HepG2 (cell line): ENCODE data around the gene KRTAP3-3. TPM values are rescaled to one million over a fixed set of nuclear protein-coding genes. Genes with fewer than 3 reads are reported as not detected.

ENCODE experiments used
- ARID2 ChIP-seq: sonication (generic); formaldehyde crosslinking; IDR thresholded peaks from 2 replicates; pipeline ENCODE4 v1.8.1; 2022; ENCODE audit warnings: mild to moderate bottlenecking, missing genetic modification reagents, borderline replicate concordance
- ARNT2 ChIP-seq: sonication (generic); formaldehyde crosslinking; IDR thresholded peaks from 2 replicates; pipeline ENCODE4 v1.8.0; 2022; ENCODE audit warnings: mild to moderate bottlenecking, low read depth, missing genetic modification reagents, moderate library complexity
- ATRX ChIP-seq: sonication (generic); formaldehyde crosslinking; IDR thresholded peaks from 2 replicates; pipeline ENCODE4 v1.4.0; 2020; ENCODE audit warnings: missing genetic modification reagents, borderline replicate concordance
- GATAD2A ChIP-seq: IDR thresholded peaks from 2 replicates; pipeline ENCODE4 v1.6.1; 2016
- NONO ChIP-seq, 2 experiments: fragments of 450-650 bp in 1 of 2; sonication (generic) in 1 of 2; formaldehyde crosslinking in 1 of 2; IDR thresholded peaks in 1 of 2; conservative IDR thresholded peaks in 1 of 2; 2 replicates each; pipeline versions ENCODE4 v1.6.1 to v1.8.0; 2017 to 2022; ENCODE audit warnings: mild to moderate bottlenecking in 1 of 2, missing genetic modification reagents in 1 of 2, moderate library complexity in 1 of 2
- PHB2 ChIP-seq: fragments of 450-650 bp; IDR thresholded peaks from 2 replicates; pipeline ENCODE4 v1.6.1; 2018; ENCODE audit not compliant: partially characterized antibody
- RBAK ChIP-seq: sonication (generic); formaldehyde crosslinking; IDR thresholded peaks from 2 replicates; pipeline ENCODE4 v1.5.1; 2020; ENCODE audit warnings: mild to moderate bottlenecking, missing genetic modification reagents
- RXRA ChIP-seq: sonication (generic); formaldehyde crosslinking; IDR thresholded peaks from 2 replicates; pipeline ENCODE4 v1.5.1; 2020; ENCODE audit warnings: missing genetic modification reagents
- THRA ChIP-seq: sonication (generic); formaldehyde crosslinking; IDR thresholded peaks from 2 replicates; pipeline ENCODE4 v1.4.0; 2020; ENCODE audit warnings: missing genetic modification reagents, borderline replicate concordance
- U2AF2 ChIP-seq: fragments of 200-400 bp; formaldehyde crosslinking; IDR thresholded peaks from 2 replicates; pipeline ENCODE4 v1.6.1; 2017; ENCODE audit warnings: low read depth, mild to moderate bottlenecking, low read length
- YY1 ChIP-seq: IDR thresholded peaks from 2 replicates; pipeline ENCODE4 v1.6.1; 2011; ENCODE audit warnings: low read length, low read depth, moderate library complexity, mild to moderate bottlenecking; ENCODE audit not compliant: insufficient read depth, insufficient replicate concordance
- ZBTB20 ChIP-seq: sonication (generic); formaldehyde crosslinking; IDR thresholded peaks from 2 replicates; pipeline ENCODE4 v1.8.1; 2023; ENCODE audit warnings: missing genetic modification reagents, low read depth, mild to moderate bottlenecking, borderline replicate concordance
- ZBTB26 ChIP-seq: IDR thresholded peaks from 2 replicates; pipeline ENCODE4 v1.6.1; 2016; ENCODE audit warnings: missing compliant biosample characterization, missing genetic modification reagents, borderline replicate concordance
- ZNF121 ChIP-seq: sonication (generic); formaldehyde crosslinking; IDR thresholded peaks from 2 replicates; pipeline ENCODE4 v1.5.0; 2020; ENCODE audit warnings: mild to moderate bottlenecking, missing genetic modification reagents
- ZNF232 ChIP-seq: sonication (generic); formaldehyde crosslinking; IDR thresholded peaks from 2 replicates; pipeline ENCODE4 v1.4.0; 2020; ENCODE audit warnings: missing genetic modification reagents, borderline replicate concordance
- ZNF24 ChIP-seq: fragments of 450-650 bp; IDR thresholded peaks from 2 replicates; pipeline ENCODE4 v1.6.1; 2017; ENCODE audit warnings: antibody characterized with exemption, mild to moderate bottlenecking
- ZNF274 ChIP-seq: sonication (generic); formaldehyde crosslinking; IDR thresholded peaks from 2 replicates; pipeline ENCODE4 v1.5.1; 2020; ENCODE audit warnings: mild to moderate bottlenecking, missing genetic modification reagents
- ZNF44 ChIP-seq: sonication (generic); formaldehyde crosslinking; IDR thresholded peaks from 2 replicates; pipeline ENCODE4 v1.5.1; 2020; ENCODE audit warnings: mild to moderate bottlenecking, missing genetic modification reagents
- ZNF512B ChIP-seq: sonication (generic); formaldehyde crosslinking; IDR thresholded peaks from 2 replicates; pipeline ENCODE4 v1.5.1; 2020; ENCODE audit warnings: missing genetic modification reagents, mild to moderate bottlenecking, borderline replicate concordance
- ZNF629 ChIP-seq: sonication (generic); formaldehyde crosslinking; conservative IDR thresholded peaks from 2 replicates; pipeline ENCODE4 v1.5.0; 2020; ENCODE audit warnings: missing genetic modification reagents
- ZNF740 ChIP-seq: sonication (generic); formaldehyde crosslinking; IDR thresholded peaks from 2 replicates; pipeline ENCODE4 v1.4.0; 2020; ENCODE audit warnings: missing genetic modification reagents
- ZNF749 ChIP-seq: sonication (generic); formaldehyde crosslinking; IDR thresholded peaks from 2 replicates; pipeline ENCODE4 v1.8.0; 2022; ENCODE audit warnings: mild to moderate bottlenecking, missing genetic modification reagents, moderate library complexity, borderline replicate concordance
- ZNF878 ChIP-seq: sonication (generic); formaldehyde crosslinking; IDR thresholded peaks from 2 replicates; pipeline ENCODE4 v1.8.1; 2023; ENCODE audit warnings: mild to moderate bottlenecking, missing genetic modification reagents, moderate library complexity
- ZNF883 ChIP-seq: sonication (generic); formaldehyde crosslinking; IDR thresholded peaks from 2 replicates; pipeline ENCODE4 v1.5.1; 2020; ENCODE audit warnings: mild to moderate bottlenecking, missing genetic modification reagents; ENCODE audit errors: not compliant biosample characterization
- polyA plus RNA-seq, 8 experiments: library from polyadenylated mRNA; depleted of rRNA in 3 of 8; stranded (reverse) in 7 of 8; unstranded in 1 of 8; fragments of >200 nt; fragmentation: Illumina TruSeq in 4 of 8; extraction: Trizol in 4 of 8; gene quantifications; 2 replicates each; pipeline versions ENCODE4 v1.2.1 to v1.2.3, GENCODE V29; 2011 to 2016; ENCODE audit warnings: low read depth in 4 of 8, missing spikeins in 1 of 8, mixed read lengths in 1 of 8; ENCODE audit not compliant: insufficient read depth in 1 of 8
- total RNA-seq, 5 experiments: library from RNA; depleted of rRNA; stranded (reverse); fragments of >200 nt; fragmentation: Illumina TruSeq; extraction: Trizol; gene quantifications; 2 replicates each; pipeline ENCODE4 v1.2.3, GENCODE V29; 2016; ENCODE audit warnings: low read depth in 1 of 5

The KRTAP3-3 gene
- total and polyA plus RNA-seq, 2 of the 13 experiments (the other 11 are each of a cell fraction or from before 2014, with no cell fraction given): not detected

GRCh38 chr17:40958086-40958953, 35.6 kb downstream of the KRTAP3-3 start (continued):
- TF ChIP-seq PHB2 (no peak), YY1 (no peak), ZNF44 (CRISPR knock-in tag) (no peak), ZNF740 (no peak), THRA (CRISPR knock-in tag) (peak; percentile 76; the same call in 1 of the 2 replicates), ZNF629 (CRISPR knock-in tag) (no peak), GATAD2A (CRISPR knock-in tag) (peak; percentile 94), ZNF274 (CRISPR knock-in tag) (no peak), U2AF2 (no peak), ZNF749 (no peak), RXRA (CRISPR knock-in tag) (no peak; the same call in 1 of the 2 replicates), ZNF883 (no peak), NONO (IDR thresholded peaks at IDR 0.05) (no peak), NONO (CRISPR knock-in tag; conservative IDR thresholded peaks at IDR 0.05) (no peak), ATRX (CRISPR knock-in tag) (no peak), ZBTB26 (CRISPR knock-in tag) (no peak), ARID2 (CRISPR knock-in tag) (peak; percentile 76; the same call in 1 of the 2 replicates), ZNF512B (CRISPR knock-in tag) (no peak), RBAK (CRISPR knock-in tag) (no peak), ZNF878 (CRISPR knock-in tag) (no peak), ZNF232 (CRISPR knock-in tag) (no peak), ZBTB20 (CRISPR knock-in tag) (peak; percentile 57; the same call in 1 of the 2 replicates), ARNT2 (CRISPR knock-in tag) (no peak), ZNF24 (no peak), ZNF121 (no peak)
